GM18526 (cell line): Measurements from ENCODE around the gene PLEKHM3.

ENCODE experiments used
- POLR2A ChIP-seq: IDR thresholded peaks from 3 replicates; pipeline ENCODE4 v1.6.1; 2011; ENCODE audit not compliant: insufficient read length; ENCODE audit errors: extremely low read depth

PLEKHM3 gene

DNA sequence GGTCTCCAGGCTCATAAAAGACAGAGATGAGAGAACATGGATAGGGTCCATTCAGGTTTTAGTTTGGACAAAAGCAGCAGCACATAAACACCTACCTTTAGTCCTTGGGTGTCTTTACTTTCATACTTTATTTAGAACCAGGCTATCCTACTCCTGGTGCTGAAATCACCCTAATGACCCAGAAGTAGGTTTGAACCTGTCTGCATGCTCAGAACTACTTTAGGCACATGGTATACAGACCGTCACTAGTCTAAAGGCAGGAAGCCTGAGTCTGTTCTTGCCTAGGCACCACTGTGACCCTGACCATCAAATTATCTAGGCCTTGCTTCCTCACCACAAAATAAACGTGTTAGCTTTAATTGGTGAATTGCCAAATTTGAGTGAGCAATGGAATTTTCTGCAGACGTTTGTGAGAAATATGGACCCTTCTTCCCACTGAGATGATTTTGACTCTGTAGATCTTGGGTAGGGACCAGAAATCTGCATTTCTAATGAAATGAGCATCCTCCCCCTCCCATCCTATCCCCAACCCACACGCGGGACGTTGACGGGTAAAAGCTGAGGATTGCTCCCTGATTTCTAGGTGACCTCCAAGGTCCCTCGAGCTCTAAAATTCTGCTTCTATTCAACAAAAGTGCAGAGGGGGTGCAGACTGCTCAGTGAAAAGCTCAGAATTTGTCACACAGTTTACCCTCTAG lies 75.1 kb downstream of the PLEKHM3 start:
- no peak for TF ChIP-seq POLR2A

DNA sequence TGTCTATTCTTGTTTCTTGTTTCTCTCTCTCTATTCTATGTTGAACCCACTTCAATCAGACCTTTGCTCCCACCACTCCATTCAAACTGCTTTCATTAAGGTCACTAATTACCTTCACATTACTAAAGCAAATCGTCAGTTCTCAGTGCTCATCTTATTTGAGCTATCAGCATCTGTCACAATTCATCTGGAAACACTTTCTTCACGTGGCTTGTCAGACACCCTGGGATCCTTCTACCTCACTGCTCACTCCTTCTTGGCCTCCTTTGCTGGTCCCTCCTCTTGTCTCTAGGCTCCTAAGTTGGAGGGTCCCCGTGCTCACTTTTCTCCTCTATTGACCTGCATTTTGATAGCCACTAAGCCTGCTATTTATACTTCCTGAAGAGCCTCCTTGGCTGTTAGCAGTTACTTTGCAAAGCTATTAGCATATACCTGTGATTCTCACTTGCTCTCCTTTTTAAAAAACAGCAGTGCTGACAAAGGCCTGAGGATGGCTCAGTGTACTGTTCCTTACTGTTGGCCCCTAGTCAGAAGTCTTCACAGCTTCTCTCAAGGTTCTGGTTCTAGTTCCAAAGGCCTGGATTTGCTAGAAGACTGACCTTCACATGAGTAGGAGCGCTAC lies 80.2 kb downstream of the PLEKHM3 start:
- TF ChIP-seq POLR2A = no peak

DNA sequence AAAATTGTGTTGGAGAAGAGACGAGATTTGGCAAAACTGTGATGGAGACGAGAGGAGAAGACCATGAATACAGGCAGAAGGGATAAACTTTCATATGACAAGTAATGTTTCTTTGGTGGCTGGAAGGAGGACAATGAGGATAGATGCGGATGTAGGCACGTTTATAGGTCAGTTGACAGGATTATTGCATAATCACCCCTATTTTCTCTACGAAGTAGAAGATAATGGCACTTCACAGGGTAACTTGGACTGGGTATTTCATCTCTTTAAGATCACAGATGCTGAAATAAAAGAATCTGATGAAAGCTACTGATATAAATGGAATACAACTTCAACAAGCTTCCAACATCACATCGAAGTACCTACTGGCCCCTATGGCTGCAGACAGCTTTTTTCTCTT lies 81.0 kb downstream of the PLEKHM3 start:
- no peak for TF ChIP-seq POLR2A

DNA sequence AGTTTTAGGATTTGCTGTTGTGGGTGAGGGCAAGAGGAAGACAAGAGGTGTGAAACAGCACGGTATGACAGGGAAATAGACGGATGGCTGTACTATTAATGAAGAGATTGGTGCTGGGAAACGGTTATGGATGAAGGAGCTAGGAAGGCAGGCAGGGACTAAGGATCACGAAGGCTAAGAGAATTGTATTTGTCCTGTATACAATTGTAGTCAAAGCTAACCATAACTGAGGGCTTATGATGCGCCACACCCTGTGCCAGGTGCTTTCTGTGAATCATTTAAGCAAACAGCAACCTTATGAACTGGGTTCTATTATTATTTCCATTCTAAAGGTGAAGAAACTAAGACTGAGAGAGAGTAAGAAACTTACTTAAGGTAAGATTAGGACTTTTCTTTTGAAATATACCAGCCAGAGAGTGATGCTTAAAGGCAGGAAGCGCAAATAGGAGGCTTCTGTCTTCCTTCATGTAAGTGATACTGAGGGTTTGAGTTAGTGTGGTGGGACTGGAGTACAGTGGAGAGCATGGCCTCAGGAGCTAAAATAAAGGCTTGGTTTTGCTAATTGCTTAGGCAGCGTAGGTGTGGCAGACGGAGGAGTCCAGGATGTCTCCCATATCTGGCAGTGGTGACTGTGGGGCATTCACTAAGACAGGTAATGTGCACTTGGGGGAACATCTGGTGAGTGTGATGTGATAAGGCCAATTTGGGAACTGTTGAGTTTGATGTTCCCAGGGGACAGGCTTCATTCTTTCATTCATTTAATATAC lies 85.8 kb downstream of the PLEKHM3 start:
- TF ChIP-seq POLR2A = no peak

DNA sequence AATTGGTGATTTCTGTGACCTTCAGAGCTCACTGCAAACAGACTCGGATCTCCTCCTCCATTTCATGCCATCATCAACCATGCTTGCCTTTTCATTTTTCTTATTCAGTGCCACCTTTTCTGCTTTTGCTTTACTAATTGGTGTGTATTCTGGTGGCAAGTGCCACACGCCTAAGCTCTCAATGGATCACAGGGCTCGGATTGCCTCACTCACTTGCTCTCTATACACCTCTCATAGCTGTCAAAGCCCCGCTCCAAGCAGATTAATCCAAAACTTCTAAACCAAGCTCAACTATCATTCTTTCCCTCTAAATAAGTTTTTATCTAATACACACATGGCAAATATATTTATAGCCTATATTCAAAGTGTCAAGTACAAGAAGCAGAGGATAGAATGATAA lies 86.4 kb downstream of the PLEKHM3 start:
- no peak for TF ChIP-seq POLR2A

DNA sequence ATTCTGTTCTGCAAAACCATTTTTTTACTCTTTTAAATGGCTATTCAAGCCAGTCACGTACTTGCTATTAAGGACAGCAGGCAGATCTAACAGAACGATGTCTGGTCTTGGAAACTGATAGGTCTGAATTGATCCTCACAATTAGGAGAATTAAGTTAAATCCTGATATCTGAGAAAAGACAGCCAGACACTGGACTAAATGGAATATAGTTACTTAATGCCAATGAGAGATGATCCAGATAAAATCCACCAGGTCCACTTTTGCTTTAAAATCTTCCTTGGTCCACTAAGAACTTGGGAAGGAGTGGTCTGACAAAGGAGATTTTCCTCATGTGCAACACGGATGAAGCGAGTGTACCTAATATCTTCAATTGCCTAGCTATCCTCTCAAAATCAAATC lies 86.9 kb downstream of the PLEKHM3 start:
- no peak for TF ChIP-seq POLR2A

DNA sequence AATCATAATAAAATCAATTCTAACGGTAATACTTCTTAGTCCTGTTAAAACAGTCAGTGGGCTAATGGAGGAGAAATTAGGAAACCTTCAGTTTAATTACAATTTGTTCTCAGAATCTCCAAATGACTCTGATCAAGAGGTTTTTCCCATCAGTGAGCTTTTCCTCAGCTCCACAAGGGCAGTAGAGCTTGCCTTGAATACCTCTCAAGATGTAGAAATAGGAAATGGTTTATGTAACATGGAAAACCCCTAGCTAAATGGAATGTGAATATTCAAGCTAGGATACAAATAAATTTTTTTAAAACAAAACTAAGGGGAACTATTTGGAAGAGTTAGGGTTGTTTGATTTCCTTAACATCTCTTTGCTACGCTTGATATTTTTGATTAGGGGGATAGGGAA lies 87.5 kb downstream of the PLEKHM3 start:
- TF ChIP-seq POLR2A = no peak

DNA sequence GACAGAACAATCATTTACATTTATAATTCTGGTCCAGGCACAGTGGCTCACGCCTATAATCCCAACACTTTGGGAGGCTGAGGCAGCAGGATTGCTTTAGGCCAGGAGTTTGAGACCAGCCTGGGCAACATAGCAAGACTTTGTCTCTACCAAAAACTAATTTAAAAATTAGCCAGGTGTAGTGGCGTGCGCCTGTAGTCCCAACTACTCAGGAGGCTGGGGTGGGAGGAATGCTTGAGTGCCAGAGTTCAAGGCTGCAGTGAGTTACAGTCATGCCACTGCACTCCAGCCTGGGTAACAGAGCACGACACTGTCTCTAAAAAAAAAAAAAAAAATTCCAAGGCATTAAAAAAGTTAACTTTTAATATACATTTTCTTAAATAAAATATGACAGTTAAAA lies 88.1 kb downstream of the PLEKHM3 start:
- TF ChIP-seq POLR2A = no peak

DNA sequence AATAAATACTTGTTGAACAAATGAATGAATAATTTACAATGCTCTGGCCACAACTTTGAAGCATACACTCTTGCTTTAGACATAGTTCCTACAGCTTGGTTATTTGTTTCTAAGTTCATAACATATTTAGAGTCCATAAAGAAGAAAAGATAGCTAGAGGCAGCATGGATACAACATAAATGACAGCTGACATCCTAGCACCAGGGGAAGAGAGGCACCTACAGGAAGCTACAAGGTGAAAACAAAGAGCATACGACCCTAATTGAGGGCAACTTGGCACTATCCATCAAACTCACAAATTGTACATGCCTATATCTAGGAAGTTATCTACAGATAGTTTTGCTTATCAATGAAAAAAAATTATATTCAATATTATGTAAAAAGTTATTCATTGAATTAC lies 88.9 kb downstream of the PLEKHM3 start:
- TF ChIP-seq POLR2A = no peak

DNA sequence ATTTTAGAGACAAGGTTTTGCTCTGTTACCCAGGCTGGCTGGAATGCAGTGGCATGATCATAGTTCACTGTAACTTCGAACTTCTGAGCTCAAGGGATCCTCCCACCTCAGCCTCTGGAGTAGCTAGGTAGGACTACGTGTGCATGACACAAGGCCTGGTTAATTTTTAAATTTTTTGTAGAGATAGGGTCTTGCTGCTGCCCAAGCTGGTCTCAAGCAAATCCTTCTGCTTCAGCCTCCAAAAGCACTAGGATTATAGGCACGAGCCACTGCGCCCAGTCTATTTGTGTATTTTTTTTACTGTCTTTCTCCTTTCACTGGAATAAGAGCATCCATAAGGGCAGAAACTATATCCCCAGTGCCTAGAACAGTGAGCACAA lies 89.3 kb downstream of the PLEKHM3 start:
- TF ChIP-seq POLR2A = no peak

DNA sequence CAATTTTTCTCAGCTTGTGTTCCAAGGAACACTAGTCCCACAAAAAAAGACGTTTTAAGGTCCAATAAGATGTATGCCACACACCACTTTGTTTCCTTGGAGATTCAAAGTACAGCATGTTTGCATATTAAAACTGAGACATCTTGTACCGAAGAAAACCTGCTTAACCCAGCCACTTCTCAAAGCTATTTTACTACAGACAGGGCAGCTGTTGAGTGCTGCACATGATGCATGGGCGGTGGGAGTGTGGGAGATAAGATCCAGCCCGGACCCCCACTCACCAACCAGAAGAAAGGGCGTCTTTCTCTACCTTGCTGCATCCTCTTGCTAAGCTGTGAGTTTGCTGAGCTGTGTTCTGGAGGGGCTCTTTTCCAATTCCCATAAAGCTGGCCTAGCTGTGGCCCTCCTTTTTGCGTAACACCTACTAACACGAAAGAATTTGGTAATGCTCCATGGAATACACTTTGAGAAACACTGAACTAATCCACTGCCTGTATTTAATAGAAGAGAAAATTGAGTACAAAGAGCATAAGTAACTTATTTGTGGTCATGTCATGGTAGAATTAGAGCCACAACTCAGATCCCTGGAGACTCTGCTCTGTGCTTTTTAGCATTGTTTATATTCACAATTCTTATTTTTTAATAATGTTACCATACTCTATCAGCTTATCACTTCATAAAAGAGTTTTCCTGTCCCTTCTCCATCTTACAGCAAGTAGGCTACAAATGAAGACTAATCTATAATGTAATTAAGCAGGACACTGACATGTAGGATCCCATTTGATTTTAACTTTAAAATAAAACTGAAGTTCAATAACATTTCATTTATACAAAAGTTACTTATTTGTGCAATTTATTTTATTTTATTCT lies 90.0 kb downstream of the PLEKHM3 start:
- TF ChIP-seq POLR2A = no peak

DNA sequence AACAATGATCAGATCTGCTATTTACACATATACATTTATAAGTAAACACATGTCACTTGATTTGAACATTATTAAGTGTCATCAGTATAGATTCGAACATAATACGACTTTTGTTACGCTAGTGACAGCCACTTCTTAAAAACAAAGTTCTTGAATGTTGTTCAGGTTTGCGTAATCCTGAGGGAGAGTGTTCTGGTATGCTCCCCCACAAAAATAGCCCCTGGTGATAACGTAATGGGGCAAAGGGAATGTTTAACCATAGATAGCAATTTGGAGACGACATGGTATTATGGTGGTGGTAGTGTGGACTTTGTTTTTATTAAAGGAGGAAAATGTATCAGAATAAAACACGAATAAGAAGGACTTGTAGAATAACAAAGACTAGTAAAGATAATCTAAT lies 90.6 kb downstream of the PLEKHM3 start:
- no peak for TF ChIP-seq POLR2A

DNA sequence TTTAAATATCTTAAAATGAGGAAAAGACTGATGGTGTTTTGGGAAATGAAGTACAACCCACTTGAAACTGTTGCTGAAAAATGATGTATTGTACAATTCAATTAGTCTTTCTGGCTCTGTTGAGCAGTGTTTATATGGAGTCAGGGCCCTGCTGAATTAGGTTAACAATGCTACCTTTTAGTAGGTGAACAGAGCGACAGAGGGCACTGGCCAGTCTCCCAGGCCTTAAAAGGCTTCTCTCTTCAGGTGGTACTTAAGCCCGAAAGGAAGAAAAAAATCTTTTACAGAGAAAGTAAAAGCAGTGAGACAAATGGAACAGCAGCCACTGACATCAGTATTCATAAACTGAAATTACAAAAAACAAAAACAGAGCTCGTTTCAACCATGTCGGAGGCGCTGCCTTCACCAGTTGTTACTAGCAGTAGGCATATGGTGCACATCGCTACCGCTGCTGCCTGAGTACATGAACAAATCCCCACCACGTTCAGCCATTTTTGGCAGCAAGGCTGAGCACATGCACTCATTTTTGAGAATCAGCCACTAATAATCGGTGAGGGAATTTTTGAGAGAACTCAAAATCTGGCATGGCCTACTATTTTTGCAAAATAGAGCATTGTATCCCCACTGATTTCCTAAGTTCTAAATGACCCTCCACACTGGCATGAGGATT lies 91.8 kb downstream of the PLEKHM3 start:
- no peak for TF ChIP-seq POLR2A

DNA sequence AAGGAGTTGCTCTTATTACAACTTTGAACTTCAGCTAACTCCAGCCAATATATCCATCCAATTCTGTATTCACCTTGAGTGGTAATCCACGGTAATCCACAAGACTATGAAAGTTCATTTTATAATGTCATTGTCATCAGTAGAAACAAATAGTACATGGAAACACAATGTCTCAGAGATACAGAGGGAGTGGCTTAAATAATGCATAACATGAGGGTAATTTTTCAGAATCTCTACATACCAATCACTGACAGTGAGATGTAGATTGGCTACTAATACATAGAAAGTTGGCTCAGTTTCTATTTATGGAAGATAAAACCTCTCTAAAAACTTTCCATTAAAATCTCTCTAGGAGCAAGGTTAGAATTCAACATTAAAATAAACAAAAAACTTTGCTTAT lies 93.2 kb downstream of the PLEKHM3 start:
- TF ChIP-seq POLR2A = no peak

DNA sequence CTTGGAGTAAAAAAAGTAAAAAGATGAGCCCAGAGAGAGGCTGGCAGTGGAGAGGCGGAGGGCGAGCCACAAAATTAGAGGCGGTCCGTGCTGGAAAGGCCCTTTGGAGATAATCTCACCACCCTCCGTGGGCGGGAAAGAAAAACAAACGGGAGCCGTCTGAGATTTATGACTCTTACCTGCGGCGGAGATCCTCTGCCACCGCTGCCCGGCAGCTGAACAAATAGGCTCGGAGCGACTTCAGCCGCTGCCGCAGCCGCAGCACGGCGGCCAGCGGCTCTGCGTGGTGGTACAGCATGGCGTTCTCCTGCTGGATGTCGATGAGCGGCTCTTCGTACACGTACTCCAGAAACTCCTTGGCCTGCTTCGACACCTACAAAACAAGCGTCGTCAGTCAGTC lies 94.6 kb downstream of the PLEKHM3 start:
- no peak for TF ChIP-seq POLR2A
